RWPE2 (cell line): ENCODE data around the gene PPP1R2.

Source experiments
- ATAC-seq: fragments of 200-7000 bp; cut with Tn5 transposase; 3 replicates; pipeline ENCODE4 v1.9.1; 2021; ENCODE audit warnings: low read depth
- DNase-seq: peaks from one replicate; pipeline ENCODE4 v3.0.0-alpha.2; 2020; ENCODE audit warnings: low spot score
- H3K27ac ChIP-seq: fragments of 450-650 bp; 2 replicates; pipeline ENCODE4 v1.5.1; 2017; ENCODE audit warnings: mild to moderate bottlenecking; ENCODE audit not compliant: poor library complexity, severe bottlenecking
- H3K27me3 ChIP-seq: fragments of 250-450 bp; sonication (Bioruptor Pico); 2 replicates; pipeline ENCODE4 v1.5.1; 2021; ENCODE audit warnings: mild to moderate bottlenecking, moderate library complexity; ENCODE audit not compliant: insufficient read depth, poor library complexity, severe bottlenecking
- H3K36me3 ChIP-seq: fragments of 250-450 bp; sonication (Bioruptor Pico); 2 replicates; pipeline ENCODE4 v1.5.1; 2020; ENCODE audit warnings: low read depth, mild to moderate bottlenecking, moderate library complexity
- H3K4me1 ChIP-seq: fragments of 250-450 bp; sonication (Bioruptor Pico); 2 replicates; pipeline ENCODE4 v1.5.1; 2021; ENCODE audit warnings: mild to moderate bottlenecking, moderate library complexity; ENCODE audit not compliant: insufficient read depth, poor library complexity, severe bottlenecking
- H3K4me3 ChIP-seq: fragments of 250-450 bp; sonication (Bioruptor Pico); 2 replicates; pipeline ENCODE4 v1.5.1; 2021; ENCODE audit warnings: mild to moderate bottlenecking, moderate library complexity; ENCODE audit not compliant: severe bottlenecking
- H3K9me3 ChIP-seq: fragments of 250-450 bp; sonication (Bioruptor Pico); 2 replicates; pipeline ENCODE4 v1.5.1; 2021; ENCODE audit warnings: mild to moderate bottlenecking, moderate library complexity; ENCODE audit not compliant: severe bottlenecking
- CTCF ChIP-seq: fragments of 450-650 bp; IDR thresholded peaks from one replicate; pipeline ENCODE4 v1.5.1; 2017; ENCODE audit warnings: mild to moderate bottlenecking, moderate library complexity; ENCODE audit not compliant: poor library complexity, severe bottlenecking

The PPP1R2 gene

GRCh38 chr3:195542316-195542697 lies 818 bp downstream of the PPP1R2 start:
- TF ChIP-seq CTCF: no peak
- peak overlapping the region; percentile 42 for H3K27ac ChIP-seq
- H3K36me3 ChIP-seq: 0 out of 2 replicates have a peak, but pooled peaks cover 4% of the 10 kb centered on the region
- peaks cover 15% of the 10 kb centered on the region for H3K4me1 ChIP-seq
- no peaks in the 10 kb centered on the region for H3K27me3 ChIP-seq
- H3K4me3 ChIP-seq: peak overlapping the region; percentile 97
- no peaks in the 10 kb centered on the region for H3K9me3 ChIP-seq
- no peak for ATAC-seq
- DNase-seq: no peak

- ATAC-seq (no peak), DNase-seq (no peak)
- Histone ChIP-seq H3K9me3 (no peaks in the 10 kb centered on the region), H3K27ac (no peak overlapping the region), H3K4me3 (no peak overlapping the region), H3K27me3 (no peaks in the 10 kb centered on the region), H3K36me3 (0 out of 2 replicates have a peak, but pooled peaks cover 4% of the 10 kb centered on the region), H3K4me1 (no peaks in the 10 kb centered on the region)
- TF ChIP-seq CTCF: no peak
These were observed 2.6 kb downstream of the PPP1R2 start for GRCh38 chr3:195540511-195540910.

GRCh38 chr3:195540027-195540426 lies 3.1 kb downstream of the PPP1R2 start:
- Histone ChIP-seq H3K36me3 (0 out of 2 replicates have a peak, but pooled peaks cover 4% of the 10 kb centered on the region), H3K9me3 (no peaks in the 10 kb centered on the region), H3K27ac (no peak overlapping the region), H3K27me3 (no peaks in the 10 kb centered on the region), H3K4me3 (no peak overlapping the region), H3K4me1 (no peaks in the 10 kb centered on the region)
- ATAC-seq (no peak), DNase-seq (no peak)
- TF ChIP-seq CTCF: no peak

GRCh38 chr3:195539479-195539878 lies 3.6 kb downstream of the PPP1R2 start:
- no peaks in the 10 kb centered on the region for H3K27me3 ChIP-seq
- no peak for ATAC-seq
- no peaks in the 10 kb centered on the region for H3K9me3 ChIP-seq
- H3K27ac ChIP-seq: no peak overlapping the region
- TF ChIP-seq CTCF: no peak
- no peak overlapping the region for H3K4me3 ChIP-seq
- no peak for DNase-seq
- no peaks in the 10 kb centered on the region for H3K4me1 ChIP-seq
- 0 out of 2 replicates have a peak, but pooled peaks cover 4% of the 10 kb centered on the region for H3K36me3 ChIP-seq

GRCh38 chr3:195537995-195538394 lies 5.1 kb downstream of the PPP1R2 start:
- TF ChIP-seq CTCF: no peak
- Histone ChIP-seq H3K27me3 (no peaks in the 10 kb centered on the region), H3K4me1 (no peaks in the 10 kb centered on the region), H3K4me3 (no peak overlapping the region), H3K36me3 (0 out of 2 replicates have a peak, but pooled peaks cover 4% of the 10 kb centered on the region), H3K27ac (no peak overlapping the region), H3K9me3 (no peaks in the 10 kb centered on the region)
- no peak for ATAC-seq
- DNase-seq: no peak
